Measurements from ENCODE around the gene CA14.

The CA14 gene

GRCh38 chr1:150273311-150273710 is 15.7 kb downstream of the CA14 start:
- no peak overlapping the region for H2AFZ ChIP-seq (ENCODE audit: low read length)
- H3K4me3 ChIP-seq (ENCODE audit: low read length), result no peak overlapping the region
- H3K9ac ChIP-seq (ENCODE audit: low read length), result no peak overlapping the region

GRCh38 chr1:150280138-150280707 is 22.6 kb downstream of the CA14 start:
- Histone ChIP-seq H2AFZ (ENCODE audit: low read length) (no peak overlapping the region), H3K9me3 (replicated peaks; ENCODE audit: insufficient read depth, low read length) (no peaks in the 10 kb centered on the region), H4K20me1 (ENCODE audit: insufficient read depth, low read length) (no peaks in the 10 kb centered on the region), H3K9me2 (replicated peaks; ENCODE audit: insufficient read depth, low read length) (no peaks in the 10 kb centered on the region), H3K4me2 (ENCODE audit: low read depth, low read length) (no peak overlapping the region), H3K36me3 (replicated peaks; ENCODE audit: insufficient read depth, low read length) (no peaks in the 10 kb centered on the region; the same call in 1 of the 2 replicates), H3K79me2 (ENCODE audit: low read length) (no peaks in the 10 kb centered on the region), H3K27ac (ENCODE audit: low read length) (no peak overlapping the region), H3F3A (ENCODE audit: insufficient read depth, low read length) (no peaks in the 10 kb centered on the region), H3K27me3 (replicated peaks; ENCODE audit: insufficient read depth, low read length) (no peaks in the 10 kb centered on the region), H3K9ac (ENCODE audit: low read length) (no peak overlapping the region), H3K4me3 (ENCODE audit: low read length) (no peak overlapping the region), H3K4me1 (ENCODE audit: low read length) (no peaks in the 10 kb centered on the region)
- DNase-seq, result no peak
- TF ChIP-seq EZH2 (optimal IDR thresholded peaks at IDR 0.05; ENCODE audit: low read depth, low read length), result no peak
- TF ChIP-seq CTCF (IDR thresholded peaks at IDR 0.05; ENCODE audit: low read length), result no peak
- TF ChIP-seq EZH2phosphoT487 (IDR thresholded peaks at IDR 0.05; ENCODE audit: low read length), result no peak

More at GRCh38 chr1:150273311-150273710, 15.7 kb downstream of the CA14 start:
- no peak for TF ChIP-seq EZH2 (optimal IDR thresholded peaks at IDR 0.05; ENCODE audit: low read depth, low read length)
- TF ChIP-seq CTCF (IDR thresholded peaks at IDR 0.05; ENCODE audit: low read length), result no peak
- TF ChIP-seq EZH2phosphoT487 (IDR thresholded peaks at IDR 0.05; ENCODE audit: low read length), result no peak
- H3K4me2 ChIP-seq (ENCODE audit: low read depth, low read length), result no peak overlapping the region
- H3K27me3 ChIP-seq (replicated peaks; ENCODE audit: insufficient read depth, low read length), result no peaks in the 10 kb centered on the region
- H3K27ac ChIP-seq (ENCODE audit: low read length), result no peak overlapping the region
- no peak for DNase-seq
- no peaks in the 10 kb centered on the region; the same call in 1 of the 2 replicates for H3K4me1 ChIP-seq (ENCODE audit: low read length)
- H3K9me3 ChIP-seq (replicated peaks; ENCODE audit: insufficient read depth, low read length), result no peaks in the 10 kb centered on the region
- peaks cover 21% of the 10 kb centered on the region for H3K79me2 ChIP-seq (ENCODE audit: low read length)
- H3F3A ChIP-seq (ENCODE audit: insufficient read depth, low read length), result no peaks in the 10 kb centered on the region
- no peaks in the 10 kb centered on the region for H4K20me1 ChIP-seq (ENCODE audit: insufficient read depth, low read length)
- H3K36me3 ChIP-seq (replicated peaks; ENCODE audit: insufficient read depth, low read length), result no peaks in the 10 kb centered on the region; the same call in 1 of the 2 replicates
- H3K9me2 ChIP-seq (replicated peaks; ENCODE audit: insufficient read depth, low read length), result no peaks in the 10 kb centered on the region

GRCh38 chr1:150281221-150281757 is 23.7 kb downstream of the CA14 start:
- Histone ChIP-seq H3F3A (ENCODE audit: insufficient read depth, low read length) (no peaks in the 10 kb centered on the region), H3K36me3 (replicated peaks; ENCODE audit: insufficient read depth, low read length) (no peaks in the 10 kb centered on the region), H3K4me2 (ENCODE audit: low read depth, low read length) (peak overlapping the region; percentile 83), H3K79me2 (ENCODE audit: low read length) (no peaks in the 10 kb centered on the region), H3K4me3 (ENCODE audit: low read length) (peak overlapping the region; percentile 48), H3K9me2 (replicated peaks; ENCODE audit: insufficient read depth, low read length) (no peaks in the 10 kb centered on the region), H2AFZ (ENCODE audit: low read length) (peak overlapping the region; percentile 59), H3K9me3 (replicated peaks; ENCODE audit: insufficient read depth, low read length) (no peaks in the 10 kb centered on the region), H3K4me1 (ENCODE audit: low read length) (no peaks in the 10 kb centered on the region), H3K27me3 (replicated peaks; ENCODE audit: insufficient read depth, low read length) (no peaks in the 10 kb centered on the region), H3K27ac (ENCODE audit: low read length) (no peak overlapping the region), H3K9ac (ENCODE audit: low read length) (peak overlapping the region; percentile 33; the same call in 1 of the 2 replicates), H4K20me1 (ENCODE audit: insufficient read depth, low read length) (no peaks in the 10 kb centered on the region)
- peak; percentile 64 for DNase-seq
- TF ChIP-seq CTCF (IDR thresholded peaks at IDR 0.05; ENCODE audit: low read length) (peak; percentile 78), EZH2 (optimal IDR thresholded peaks at IDR 0.05; ENCODE audit: low read depth, low read length) (no peak), EZH2phosphoT487 (IDR thresholded peaks at IDR 0.05; ENCODE audit: low read length) (no peak)
